Stomach (tissue), 4 donors: ENCODE measurements around the gene SMIM8.

Experiments used
- CTCF ChIP-seq, 7 experiments: fragments of 450-650 bp in 4 of 7; fragments of 200-600 bp in 3 of 7; sonication (generic) in 3 of 7; IDR thresholded peaks; one replicate each; pipeline ENCODE4 v1.5.1; 2016 to 2019; ENCODE audit warnings: antibody characterized with exemption in 7 of 7, control low read depth in 2 of 7, mild to moderate bottlenecking in 1 of 7
- EP300 ChIP-seq: sonication (generic); formaldehyde crosslinking; IDR thresholded peaks from one replicate; pipeline ENCODE4 v1.6.1; 2017; ENCODE audit warnings: antibody characterized with exemption
- POLR2A ChIP-seq, 4 donors: fragments of 450-650 bp; IDR thresholded peaks; one replicate each; pipeline ENCODE4 v1.6.1; 2016; ENCODE audit warnings: antibody characterized with exemption in 4 of 4, control low read depth in 2 of 4, mild to moderate bottlenecking in 1 of 4, moderate library complexity in 1 of 4

GRCh38 chr6:87287251-87287650 lies 35.1 kb upstream of the SMIM8 start:
- TF ChIP-seq CTCF (IDR thresholded peaks at IDR 0.05), result no peak
- TF ChIP-seq POLR2A (IDR thresholded peaks at IDR 0.05), result no peak
- no peak for TF ChIP-seq EP300
